GM21529 (cell line): ENCODE results near the gene SCGN.

Experiments
- ATAC-seq: cut with Tn5 transposase; IDR thresholded peaks from one replicate; pipeline ENCODE4 v1.9.1; 2021; ENCODE audit not compliant: unreplicated experiment

Gene SCGN

DNA sequence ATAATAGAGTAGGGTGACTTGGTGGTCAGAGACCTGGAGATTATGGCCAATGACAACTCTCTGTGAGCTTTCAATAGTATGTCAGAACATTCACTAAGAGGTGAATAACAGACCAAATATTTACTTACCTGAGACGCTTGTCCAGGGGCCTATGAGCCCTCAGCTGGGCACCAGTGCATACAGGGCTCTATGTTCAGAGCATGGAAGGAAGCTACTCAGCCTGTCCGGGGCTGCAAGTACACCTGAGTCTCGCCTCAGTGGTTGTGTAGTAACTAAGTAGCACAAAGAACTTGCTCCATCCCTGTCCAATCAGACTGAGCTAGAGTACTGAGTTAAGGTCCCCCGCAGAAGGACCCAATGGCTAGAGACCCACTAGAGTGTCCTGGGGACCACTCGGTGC is 11.6 kb upstream of the SCGN start:
- ATAC-seq, result no peak

DNA sequence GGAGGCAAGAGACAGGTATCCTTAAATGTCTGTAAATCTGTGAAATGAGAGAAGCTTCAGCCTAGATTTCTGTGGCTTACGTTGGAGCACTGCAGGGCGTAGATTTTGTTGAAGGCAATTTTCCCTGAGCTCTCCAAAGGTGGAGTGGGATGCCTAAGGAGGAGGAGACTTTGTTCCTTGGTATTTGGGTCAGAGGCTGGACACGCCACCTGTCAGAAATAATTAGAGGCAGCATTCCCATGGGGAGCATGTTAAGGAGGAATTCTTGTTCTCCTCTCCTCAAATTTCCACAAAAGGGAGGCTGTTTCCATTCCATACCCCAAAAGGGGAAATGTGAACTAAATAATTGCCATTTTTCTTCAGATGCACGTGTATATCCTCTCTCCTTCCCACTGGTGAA is 11.1 kb upstream of the SCGN start:
- no peak for ATAC-seq

DNA sequence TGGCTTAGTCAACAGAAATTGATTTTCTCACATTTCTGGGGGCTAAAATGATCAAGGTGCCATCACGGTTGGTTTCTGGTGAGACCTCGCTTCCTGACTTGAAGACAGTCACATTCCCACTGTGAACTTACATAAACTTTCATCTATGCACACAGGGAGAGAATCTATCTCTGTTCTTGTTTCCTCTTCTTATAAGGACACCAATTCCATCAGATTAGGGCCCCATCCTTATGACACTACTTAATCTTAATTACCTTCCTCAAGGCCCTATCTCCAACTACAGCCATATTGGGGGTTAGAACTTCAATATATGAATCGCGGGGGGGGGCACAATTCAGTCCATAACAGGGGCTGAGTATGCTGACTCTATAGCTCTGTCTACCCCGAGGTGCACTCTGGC is 10.6 kb upstream of the SCGN start:
- ATAC-seq, result no peak

DNA sequence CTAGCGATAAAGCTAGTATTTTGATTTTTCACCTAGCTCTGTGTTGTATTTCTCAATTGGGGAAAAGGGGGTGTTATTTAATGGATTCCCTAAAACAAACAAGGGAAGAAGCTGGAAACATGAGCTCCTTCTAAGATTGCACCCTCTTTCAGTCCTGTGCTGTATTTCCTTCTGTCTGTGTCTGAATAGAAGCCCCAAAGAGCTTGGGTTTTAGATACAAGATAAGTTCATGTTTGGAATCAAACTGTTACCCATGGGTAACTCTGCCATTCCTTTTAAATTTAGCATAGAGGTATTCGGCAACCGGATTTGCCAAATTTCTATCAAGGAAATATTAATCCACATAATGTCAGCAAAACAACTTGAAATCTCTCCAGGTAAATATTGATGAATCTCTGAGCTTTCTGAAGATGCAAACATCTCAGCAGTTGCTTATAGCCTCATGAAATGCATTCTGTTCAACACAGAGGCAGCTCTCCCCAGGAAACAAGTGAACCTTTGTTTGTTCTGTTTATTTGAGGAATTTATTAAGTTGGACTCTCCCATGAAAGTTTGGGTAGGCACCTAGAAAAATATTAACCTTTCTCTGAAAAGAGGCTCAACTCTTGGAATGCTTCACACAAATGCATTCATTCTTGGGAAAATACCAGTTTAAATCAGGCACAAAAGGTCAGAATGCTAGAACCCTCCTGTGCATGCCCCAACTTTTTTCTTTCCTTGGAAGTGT is 9.9 kb upstream of the SCGN start:
- no peak for ATAC-seq

DNA sequence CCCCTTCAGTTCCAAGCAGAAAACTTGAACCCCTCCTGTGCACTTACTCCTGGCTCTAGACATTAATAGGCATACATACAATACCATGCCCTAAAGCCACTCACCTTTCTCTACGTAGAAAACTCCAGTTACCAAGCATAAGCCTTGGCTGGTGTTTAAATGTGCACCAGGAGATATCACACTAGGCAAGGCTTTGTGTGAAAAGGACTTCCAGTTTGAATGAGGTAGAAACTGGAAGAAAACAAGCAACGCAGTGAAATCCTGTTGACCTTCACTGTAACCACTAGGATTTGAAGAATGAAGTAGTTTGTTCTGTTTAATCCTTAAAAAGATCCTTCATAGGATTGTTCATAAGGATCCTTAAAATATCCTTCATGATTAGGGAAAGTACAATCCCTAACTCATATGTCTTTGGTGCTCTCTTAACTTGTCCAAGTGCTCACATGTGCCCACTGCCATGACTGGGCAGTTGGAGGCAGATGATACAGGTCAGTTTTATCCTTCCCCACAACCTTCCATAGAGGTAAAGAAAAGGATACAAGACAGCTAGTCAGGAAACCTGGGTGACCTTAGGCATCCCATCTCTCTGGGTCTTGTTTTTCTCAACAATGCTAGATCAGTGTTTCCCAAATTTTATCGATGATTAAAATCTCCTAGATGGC is 9.2 kb upstream of the SCGN start:
- ATAC-seq, result no peak

DNA sequence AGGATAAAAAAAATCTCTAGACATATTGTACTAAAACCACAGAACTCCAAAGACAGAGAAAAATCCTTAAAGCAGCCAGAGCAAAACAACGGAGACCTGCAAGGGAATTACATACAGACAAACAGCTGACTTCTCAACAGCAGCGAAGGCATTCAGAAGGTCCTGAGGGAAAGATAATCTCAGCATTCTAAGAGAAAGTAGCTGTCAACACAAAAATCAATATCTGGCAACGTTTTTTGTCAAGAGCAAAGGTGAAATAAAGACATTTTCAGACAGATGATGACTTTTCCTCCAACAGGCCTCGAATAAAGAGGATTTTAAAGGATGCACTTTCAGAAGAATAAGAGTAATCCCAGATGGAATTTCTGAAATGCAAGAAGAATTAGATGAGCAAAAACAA is 6.1 kb upstream of the SCGN start:
- ATAC-seq, result no peak

DNA sequence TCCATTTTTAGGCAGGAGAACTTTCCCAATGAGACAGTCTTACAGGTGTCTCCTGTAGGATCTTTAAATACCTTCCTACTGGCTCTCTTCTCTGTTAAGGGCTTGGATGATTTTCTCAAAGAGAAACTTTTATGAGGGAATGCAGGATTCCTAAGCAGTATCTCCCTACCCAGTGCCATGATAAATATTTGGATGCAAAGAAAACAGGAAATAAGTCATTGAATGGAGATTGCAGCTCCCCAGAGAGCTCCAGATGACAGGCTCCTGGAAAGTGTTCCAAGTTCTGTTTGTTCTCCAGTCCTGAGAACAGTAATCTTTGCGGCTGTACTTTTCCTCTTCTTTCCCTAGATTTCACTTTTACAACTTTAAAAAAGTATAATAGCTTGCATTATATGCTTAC is 2.4 kb upstream of the SCGN start:
- ATAC-seq, result no peak

DNA sequence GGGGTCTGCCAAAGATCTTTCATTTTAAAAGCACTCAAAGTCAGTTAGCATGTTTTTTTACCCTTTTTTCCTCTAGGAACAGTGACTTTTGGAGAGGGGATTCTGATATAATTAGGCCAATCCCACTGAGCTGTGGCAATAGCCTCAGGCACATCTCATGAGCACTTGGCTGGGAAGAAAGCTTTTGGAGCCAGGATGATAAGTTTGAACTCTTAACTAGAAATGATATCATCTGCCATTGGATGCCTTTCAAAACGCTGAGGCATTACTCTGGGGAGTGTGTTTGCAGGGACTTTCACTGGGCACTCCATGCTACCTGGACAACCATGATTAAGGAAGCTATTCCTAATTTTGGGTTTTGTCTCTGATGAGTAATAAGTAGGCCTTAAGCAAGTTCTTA is 3.7 kb downstream of the SCGN start:
- ATAC-seq, result no peak

DNA sequence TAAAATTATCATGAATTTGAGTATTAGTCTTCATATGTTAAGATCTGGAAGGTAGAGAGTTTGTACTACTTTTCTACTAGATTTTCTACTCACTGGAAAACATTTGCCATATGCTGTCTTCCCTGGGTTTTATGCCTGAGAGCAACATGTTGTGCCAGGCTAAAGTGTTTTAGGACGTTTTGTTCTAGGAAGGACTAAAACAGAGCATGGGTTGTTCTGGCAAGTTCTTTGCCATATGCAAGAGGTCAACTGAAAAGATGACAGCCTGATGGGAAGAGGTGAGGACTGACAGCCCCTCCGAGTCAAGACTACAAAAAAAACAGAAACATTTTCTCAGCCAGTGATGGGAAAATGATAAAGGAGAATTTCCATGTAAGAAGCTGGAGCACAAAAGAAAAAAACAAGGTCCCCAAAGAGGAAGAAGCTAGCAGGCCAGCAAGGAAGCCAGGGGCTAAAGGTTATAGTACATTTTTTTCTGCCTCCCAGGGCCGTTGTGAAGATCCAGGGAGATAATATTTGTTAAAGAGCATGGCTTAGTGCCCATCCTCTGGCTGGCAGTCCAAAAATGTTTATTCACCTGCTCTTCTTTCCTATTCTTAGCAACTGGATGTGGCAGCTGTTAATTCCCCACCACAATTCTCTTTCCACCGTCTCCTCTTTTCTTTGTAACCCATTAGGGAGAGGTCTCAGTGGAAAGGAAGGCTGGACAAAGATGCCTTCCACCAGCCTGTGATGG is 7.8 kb downstream of the SCGN start:
- ATAC-seq, result no peak

DNA sequence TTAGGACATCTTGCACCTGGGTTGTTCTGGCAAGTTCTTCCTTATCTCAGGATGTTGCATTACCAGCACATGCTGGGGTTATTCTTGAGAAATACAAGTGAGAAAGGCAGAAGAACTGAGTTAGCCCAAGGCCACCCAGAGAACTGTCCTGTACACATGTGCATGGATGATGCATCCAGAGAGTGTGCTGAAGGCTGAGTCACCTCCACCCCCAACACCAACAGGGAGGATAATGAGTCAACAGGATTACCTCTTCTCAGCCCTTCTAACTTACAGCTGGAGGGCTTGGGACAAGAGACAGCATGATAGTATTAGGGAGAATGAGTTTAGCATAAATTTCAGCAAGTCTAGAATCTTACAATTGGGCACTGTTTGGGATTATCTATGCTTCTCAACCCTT is 8.5 kb downstream of the SCGN start:
- no peak for ATAC-seq

DNA sequence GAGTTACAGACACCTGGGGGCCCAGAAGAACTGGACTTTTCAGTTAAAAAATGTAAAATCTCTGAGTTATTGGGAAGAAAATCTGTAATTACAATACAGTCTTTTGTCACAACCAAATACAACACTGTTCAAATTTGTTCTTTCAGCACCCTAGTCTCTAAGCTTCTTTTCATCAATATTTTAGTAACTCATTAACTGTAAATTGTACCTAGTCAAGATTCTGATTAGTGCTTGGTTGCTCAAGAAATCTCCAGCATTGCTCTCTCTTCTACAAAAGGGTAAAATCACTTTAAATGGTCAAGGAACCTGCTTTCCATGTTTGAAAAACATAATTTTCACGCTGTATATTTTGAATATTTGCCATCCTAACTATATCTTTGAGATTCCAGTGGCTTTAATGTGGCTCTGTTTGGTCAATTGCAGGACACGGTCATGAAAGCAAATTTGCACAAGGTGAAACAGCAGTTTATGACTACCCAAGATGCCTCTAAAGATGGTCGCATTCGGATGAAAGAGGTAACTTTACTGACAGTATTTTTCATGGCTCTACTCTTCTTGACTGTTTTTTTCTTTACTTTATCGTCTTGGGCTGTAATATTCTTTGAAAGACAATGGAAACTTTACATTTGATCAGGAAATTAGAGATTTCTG is 9.2 kb downstream of the SCGN start:
- ATAC-seq, result no peak

DNA sequence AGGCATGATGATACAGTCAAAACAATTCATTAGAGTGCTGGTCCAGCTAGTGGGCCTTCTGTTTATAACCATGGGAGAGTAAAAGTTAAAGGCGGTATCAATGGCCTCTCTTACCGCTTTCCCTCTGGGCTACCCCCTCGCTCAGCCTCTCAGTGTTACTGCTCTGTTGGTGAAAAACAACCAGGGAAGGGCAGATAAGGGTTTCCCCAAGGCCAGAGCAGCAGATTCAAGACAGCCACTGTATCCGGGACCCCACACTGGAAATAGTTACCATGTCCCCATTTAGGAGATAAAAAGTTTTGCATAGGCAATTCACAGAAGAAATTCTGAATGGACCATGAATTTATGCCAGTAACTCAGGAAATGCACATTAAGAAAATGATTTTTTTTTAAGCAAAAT is 13.4 kb downstream of the SCGN start:
- ATAC-seq, result no peak

DNA sequence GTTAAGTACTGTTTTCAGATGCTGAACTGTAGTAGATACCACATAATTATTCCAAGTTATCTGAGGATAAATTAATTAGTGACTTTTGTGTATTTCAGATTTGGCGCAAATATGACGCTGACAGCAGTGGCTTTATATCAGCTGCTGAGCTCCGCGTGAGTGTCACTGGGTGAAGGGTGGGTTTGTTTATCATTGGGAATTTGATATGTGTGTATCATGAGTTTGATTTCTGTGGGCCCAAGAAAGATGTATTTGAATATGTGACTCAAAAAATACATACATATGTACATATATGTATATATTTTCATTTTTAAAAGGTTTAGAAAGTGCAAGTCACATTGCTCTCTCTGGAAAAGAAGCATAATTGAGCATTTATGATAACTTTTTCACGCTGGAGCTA is 17.4 kb downstream of the SCGN start:
- ATAC-seq, result no peak

DNA sequence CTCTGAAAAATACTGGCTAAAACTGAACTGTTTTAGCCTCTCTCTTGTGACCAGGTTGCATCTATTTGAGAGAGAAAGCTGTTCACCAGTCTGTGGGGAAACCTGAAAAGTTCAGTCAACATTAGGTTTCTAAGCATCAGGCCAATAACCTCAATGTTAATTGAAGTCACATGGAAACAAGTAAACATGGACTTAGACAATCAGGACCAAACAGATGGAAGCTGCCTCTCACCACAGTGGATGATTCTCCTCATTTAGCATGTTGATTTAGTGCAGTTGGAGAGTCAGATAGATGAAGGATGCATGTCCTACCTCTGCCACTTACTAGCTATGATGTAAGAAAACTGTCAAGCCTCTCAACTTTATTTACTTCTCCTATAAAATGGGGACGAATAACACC is 18.2 kb downstream of the SCGN start:
- no peak for ATAC-seq

DNA sequence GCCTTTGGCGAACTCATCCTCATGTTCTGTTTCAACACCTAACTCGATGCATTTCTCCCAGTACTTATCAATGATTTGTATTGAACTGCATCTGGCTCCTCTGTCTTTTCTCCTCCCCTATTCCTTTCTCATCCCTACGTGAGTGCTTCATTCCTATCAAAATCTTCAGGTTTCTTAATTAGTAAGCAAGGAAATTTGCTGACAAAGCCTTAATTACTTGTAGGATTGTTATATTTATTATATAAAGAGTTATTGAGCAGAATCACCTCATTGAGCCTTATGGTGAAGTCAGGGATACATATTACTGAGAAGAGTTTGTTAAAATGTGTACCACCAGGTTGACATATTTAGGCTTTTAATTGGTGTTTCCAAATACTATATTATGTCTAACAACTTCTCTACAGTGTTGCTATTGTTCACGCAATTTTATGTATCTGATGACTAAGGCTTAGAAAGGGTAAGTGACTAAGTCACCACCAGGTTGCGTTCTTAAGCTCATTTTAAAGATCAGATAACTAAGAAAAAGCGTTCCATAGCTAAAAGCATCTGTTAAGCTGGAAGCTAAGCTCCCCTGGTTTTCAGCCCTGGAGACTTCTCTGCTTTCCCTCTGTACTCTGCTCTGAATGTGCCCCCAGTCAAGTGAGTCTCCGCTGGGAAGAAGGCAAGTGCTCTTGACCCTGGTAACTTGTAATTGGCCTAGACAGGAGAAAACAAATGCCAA is 18.9 kb downstream of the SCGN start:
- ATAC-seq, result no peak

DNA sequence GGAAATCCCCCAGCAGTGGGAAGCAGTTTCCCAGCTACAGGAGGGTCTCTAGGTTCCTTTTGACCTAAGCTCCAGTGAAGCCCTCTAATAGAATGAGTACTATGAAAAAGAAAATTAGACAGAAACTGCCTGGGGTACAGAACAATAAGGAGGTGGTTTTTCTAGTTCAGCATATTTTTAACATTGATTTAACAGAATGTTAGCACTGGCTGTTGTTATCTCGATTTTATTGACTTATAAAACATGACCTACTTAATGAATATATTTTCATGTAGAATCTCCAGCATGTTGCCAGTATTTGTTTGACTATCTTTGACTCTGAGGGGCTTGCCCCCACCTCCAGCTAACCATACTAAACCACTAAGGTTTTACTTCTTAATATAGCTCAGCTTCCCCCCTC is 19.6 kb downstream of the SCGN start:
- ATAC-seq, result no peak

DNA sequence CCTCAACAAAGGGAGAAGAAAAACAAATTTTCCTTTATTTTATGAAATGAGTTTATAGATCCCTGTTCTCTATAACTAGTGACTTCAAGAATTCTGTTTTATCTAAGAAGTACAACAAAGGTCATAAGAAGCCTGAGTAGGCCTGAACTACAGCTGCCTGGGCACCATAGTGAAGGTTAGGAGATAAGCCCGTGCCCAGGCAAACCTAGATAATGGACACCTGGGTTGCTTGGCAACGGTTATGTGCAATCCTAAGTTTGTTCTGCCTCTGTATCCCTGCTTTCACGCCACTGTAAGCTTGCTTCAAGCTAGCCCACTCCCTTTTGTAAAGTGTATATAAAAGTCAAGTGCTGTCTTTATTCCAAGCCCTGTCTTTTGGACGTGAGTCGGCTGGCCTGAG is 23.2 kb downstream of the SCGN start:
- no peak for ATAC-seq

DNA sequence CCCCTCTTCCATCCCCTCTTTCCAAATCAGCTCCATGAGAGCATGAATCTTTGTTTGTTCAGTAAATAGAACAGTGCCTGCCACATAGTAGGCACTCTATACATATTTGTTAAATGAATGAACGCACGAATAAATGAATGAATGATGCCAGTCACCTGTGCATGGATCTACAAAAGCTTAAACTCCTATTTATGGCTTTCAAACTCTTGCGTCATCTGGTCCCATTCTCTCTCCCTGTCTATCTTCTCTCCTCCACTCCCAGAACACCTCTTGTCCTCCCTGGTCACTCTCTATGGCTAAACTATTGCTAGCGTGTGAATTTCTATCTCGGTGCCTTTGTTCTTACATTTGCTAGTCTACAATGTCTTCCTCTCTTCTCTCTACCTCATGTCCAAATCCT is 24.8 kb downstream of the SCGN start:
- no peak for ATAC-seq

DNA sequence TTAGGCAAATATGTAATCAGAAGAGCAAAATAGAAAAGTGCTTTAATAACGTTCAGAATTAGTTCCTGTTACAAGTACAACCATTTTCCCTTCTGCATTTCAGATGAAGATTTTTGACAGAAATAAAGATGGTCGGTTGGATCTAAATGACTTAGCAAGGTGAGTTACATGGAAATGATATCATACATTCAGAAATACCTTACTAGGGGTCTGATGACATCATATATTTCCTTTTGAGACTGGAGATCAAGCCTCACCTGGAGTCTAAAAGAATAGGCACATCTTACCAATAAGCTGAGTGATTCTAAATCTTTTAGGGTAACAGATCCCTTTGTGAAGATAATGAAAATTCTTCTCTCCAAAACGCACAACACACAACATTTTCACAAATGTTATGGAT is 29.8 kb downstream of the SCGN start:
- ATAC-seq, result no peak

DNA sequence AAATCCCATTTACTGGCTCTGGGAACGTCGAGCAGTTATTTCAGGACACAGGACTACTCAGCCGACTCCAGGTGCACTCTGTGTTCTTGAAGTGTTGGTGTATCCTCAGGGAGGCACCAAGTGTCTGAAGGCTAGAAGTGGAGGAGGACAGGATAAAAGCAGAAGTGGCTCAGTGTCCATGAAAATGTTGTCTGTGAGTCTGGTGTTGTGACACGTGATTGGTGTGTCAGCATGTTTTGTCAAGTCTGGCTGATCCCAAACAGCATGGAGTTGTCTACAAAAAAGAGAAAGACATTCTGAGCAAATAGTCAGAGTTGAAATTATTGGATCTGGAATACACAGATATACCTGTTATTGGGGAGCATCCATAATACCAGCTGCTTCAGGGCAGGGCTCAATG is 30.3 kb downstream of the SCGN start:
- no peak for ATAC-seq

DNA sequence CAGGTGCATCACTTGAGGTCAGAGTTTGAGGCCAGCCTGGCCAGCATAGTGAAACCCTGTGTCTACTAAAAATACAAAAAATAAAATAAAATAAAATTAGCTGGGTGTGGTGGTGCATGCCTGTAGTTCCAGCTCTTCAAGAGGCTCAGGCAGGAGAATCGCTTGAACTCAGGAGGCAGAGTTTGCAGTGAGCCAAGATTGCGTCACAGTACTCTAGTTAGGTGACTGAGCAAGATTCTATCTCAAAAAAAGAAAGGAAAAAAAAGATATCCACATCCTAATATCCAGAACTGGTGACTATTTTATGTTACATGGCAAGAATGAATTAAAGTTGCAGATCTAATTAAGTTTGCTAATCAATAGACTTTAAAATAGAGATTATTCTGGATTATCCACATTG is 32.5 kb downstream of the SCGN start:
- no peak for ATAC-seq
